MG63 (cell line): ENCODE results near the gene TMEM127. TPM values are rescaled to one million over a fixed set of nuclear protein-coding genes. Genes with fewer than 3 reads are reported as not detected.
"Not testable (repeated sequence)": the region's sequence is repeated elsewhere in the genome, so short reads cannot be mapped to it uniquely, and the experiment has no call there.

Experiments
- DNase-seq: peaks from one replicate; pipeline ENCODE4 v3.0.0-alpha.2; 2020
- H3K27me3 ChIP-seq: fragments of 250-450 bp; sonication (Bioruptor Pico); 2 replicates; pipeline ENCODE4 v1.5.1; 2020; ENCODE audit warnings: mild to moderate bottlenecking, moderate library complexity
- H3K36me3 ChIP-seq: fragments of 250-450 bp; sonication (Bioruptor Pico); 2 replicates; pipeline ENCODE4 v1.5.1; 2020; ENCODE audit warnings: mild to moderate bottlenecking, moderate library complexity
- H3K4me3 ChIP-seq: fragments of 250-450 bp; sonication (Bioruptor Pico); 2 replicates; pipeline ENCODE4 v1.5.1; 2020; ENCODE audit warnings: mild to moderate bottlenecking, moderate library complexity
- H3K9me3 ChIP-seq: fragments of 250-450 bp; sonication (Bioruptor Pico); 2 replicates; pipeline ENCODE4 v1.5.1; 2020; ENCODE audit warnings: mild to moderate bottlenecking, moderate library complexity
- total RNA-seq: library from RNA; depleted of rRNA; stranded (reverse); fragments of >200 nt; shearing (Covaris generic); gene quantifications from 2 replicates; pipeline ENCODE4 v1.2.3, GENCODE V29; 2014; ENCODE audit warnings: low replicate concordance

Gene TMEM127
- total RNA-seq, 1 experiment from 2014 or later = 7.3 TPM

DNA sequence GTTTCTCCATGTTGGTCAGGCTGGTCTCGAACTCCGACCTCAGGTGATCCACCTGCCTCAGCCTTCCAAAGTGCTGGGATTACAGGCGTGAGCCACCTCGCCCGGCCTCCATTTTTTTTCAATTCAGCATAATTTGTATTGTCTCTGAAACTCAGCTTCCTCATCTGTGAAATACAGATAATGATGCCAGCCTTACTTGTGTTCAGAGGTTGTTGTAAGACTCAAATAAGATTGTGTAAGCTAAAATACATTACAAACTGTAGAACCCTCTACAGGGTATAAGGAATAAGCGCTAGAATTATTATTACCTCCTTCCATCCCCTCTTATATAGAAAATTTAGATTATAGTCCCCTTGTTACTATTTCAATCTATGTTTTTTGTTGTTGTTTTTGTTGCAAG is 32.4 kb downstream of the TMEM127 start:
- Histone ChIP-seq H3K36me3 (no peaks in the 10 kb centered on the region), H3K27me3 (no peaks in the 10 kb centered on the region), H3K4me3 (no peak overlapping the region), H3K9me3 (no peaks in the 10 kb centered on the region)
- DNase-seq = no peak

DNA sequence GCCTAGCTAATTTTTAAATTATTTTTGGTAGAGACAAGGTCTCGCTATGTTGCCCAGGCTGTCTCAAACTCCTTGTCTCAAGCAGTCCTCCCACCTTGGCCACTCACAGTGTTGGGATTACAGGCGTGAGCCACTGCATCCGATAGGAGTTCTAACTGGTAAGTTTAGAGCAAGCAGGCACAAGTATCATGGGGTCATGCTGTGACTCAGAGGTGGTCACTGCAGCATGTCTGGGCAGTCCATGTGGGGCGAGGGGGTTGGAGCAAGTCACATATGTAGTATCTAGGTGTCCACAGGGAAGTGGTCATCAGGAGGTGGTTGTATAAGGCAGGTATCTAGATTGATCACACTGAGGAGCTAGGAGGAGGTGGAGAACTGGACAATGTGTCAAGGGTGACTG is 34.5 kb downstream of the TMEM127 start:
- Histone ChIP-seq H3K9me3 (no peaks in the 10 kb centered on the region), H3K27me3 (no peaks in the 10 kb centered on the region), H3K36me3 (no peaks in the 10 kb centered on the region), H3K4me3 (no peak overlapping the region)
- no peak for DNase-seq

DNA sequence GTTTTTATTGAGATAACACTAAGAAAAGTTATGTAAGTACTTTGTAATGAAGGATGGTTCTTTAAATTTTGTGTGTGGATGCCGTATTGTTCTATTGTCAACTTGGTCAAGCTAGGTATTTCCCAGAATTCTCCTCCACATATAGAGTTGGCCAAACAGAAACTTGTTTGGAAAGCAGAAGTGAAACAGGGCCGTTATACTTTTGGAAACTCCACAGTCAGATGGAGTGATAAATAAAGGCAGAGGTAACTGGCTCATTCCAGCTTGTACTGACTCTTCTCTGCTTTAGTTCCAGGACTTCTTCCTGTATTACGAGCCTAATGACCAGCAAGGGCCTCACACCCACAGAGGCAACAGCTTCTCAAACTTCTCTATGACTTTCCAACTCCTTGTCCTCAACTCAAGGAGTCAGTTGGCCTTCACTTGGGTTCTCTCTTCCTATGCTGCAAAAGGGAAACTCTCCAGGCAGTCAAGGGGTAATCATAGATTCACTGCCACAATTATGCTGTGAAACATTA is 40.7 kb downstream of the TMEM127 start:
- H3K27me3 ChIP-seq = no peaks in the 10 kb centered on the region
- H3K4me3 ChIP-seq = no peak overlapping the region
- no peaks in the 10 kb centered on the region for H3K9me3 ChIP-seq
- no peak for DNase-seq
- no peaks in the 10 kb centered on the region for H3K36me3 ChIP-seq

DNA sequence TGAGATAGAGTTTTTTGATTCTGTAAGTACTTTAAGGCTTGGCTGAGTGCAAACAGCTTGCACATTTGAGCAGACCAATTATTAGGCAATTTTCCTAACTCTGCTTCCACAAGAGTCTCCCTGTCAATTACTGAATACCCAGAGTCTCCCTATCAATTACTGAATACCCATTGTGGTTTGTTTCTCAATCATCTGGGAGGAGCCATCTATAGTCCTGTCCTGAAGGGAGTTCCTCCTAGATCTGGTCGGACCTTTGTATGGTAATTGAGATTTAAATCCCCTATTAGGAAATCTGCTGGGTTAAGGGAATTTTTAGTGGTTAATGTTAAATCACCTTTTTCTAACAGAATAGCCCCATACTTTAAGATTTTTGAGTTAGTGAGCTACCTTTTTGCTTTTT is 44.7 kb downstream of the TMEM127 start:
- H3K36me3 ChIP-seq, H3K9me3 ChIP-seq, DNase-seq, H3K27me3 ChIP-seq, H3K4me3 ChIP-seq: not testable (repeated sequence)

DNA sequence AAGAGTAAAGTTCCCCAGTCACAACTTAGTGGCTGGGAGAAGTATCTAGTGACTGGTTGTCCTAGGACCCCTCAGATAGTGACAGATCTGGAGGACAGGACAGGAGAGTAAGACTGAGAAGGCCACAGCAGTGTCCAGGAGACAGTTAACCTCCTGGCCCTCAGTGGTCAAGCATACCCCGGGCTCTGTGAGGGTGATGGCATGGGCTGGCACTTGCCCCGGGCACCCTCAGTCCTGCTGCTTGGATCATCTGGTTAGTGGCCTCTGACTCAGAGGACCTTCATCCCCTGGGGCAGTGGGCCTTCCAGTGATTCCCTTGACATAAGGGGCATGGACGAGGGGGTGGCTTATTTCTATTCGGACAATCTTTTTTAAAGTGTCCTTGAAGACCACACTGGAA is 45.8 kb downstream of the TMEM127 start:
- DNase-seq, H3K36me3 ChIP-seq, H3K27me3 ChIP-seq, H3K4me3 ChIP-seq, H3K9me3 ChIP-seq: not testable (repeated sequence)

DNA sequence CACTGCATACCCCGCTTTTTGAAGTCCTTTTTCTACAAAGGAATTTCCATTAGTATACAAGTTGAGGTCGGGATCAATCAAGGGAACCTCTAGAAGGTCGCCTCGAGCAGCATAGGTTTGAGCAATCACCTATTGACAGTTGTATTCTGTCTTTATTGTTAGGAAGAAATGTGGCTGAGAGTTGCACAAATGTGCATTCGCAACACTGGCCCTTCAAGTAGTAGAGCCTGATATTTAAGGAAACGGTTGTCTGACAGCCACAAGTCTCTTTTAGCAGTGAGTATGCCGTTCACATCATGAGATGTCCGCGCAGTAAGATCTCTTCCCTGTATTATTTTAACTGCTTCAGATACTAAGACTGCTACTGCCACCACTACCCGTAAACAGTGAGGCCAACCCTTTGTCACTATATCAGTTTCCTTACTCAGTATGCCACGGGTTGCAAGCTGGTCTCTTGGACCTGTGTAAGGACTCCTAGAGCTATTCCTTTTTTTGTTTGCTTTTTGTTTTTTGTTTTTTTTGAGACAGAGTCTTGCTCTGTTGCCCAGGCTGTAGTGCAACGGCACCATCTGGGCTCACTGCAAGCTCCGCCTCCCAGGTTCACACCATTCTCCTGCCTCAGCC is 47.2 kb downstream of the TMEM127 start:
- H3K4me3 ChIP-seq = no peak overlapping the region
- H3K9me3 ChIP-seq = no peaks in the 10 kb centered on the region
- no peak for DNase-seq
- H3K27me3 ChIP-seq = no peaks in the 10 kb centered on the region
- no peaks in the 10 kb centered on the region for H3K36me3 ChIP-seq

DNA sequence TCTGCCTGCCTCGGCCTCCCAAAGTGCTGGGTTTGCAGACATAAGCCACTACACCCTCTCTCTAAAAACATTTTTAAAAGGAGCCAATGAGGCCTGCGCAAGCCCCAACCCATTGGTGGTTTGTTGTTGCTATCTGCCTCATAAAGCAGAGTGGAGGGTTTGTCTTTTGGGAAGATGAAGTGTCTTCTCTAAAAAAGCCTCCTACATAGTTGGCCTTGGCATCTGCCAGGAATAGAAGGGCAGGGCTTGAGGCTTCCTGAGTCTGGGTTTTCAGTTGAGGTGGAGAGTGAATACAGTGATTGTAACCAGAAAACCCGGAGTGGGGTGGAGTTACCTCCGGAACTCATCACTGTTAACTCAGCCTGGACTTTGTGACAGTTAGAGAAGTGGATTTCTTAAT is 51.2 kb downstream of the TMEM127 start:
- no peaks in the 10 kb centered on the region for H3K9me3 ChIP-seq
- no peak for DNase-seq
- H3K27me3 ChIP-seq = no peaks in the 10 kb centered on the region
- H3K4me3 ChIP-seq = no peak overlapping the region
- H3K36me3 ChIP-seq = no peaks in the 10 kb centered on the region

DNA sequence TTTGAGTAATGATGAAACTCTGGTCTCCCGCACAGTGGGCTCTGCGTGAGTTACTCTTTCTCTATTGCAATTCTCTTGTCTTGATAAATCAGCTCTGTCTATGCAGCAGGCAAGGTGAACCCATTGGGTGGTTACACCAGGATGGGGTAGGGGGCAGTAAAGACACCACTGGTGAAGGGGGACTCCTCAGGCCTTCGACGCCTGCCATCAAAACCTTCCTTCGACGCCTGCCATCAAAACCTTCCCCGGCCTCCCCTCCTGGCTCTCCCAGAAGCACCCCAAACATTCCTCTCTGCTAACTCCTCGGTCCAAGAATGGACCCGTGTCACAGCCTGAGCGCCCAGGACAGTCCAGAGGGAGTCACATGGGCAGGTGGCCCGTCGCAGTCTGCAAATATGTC is 52.4 kb downstream of the TMEM127 start:
- Histone ChIP-seq H3K27me3 (no peaks in the 10 kb centered on the region), H3K4me3 (no peak overlapping the region), H3K36me3 (peaks cover 2% of the 10 kb centered on the region; the same call in 1 of the 2 replicates), H3K9me3 (no peaks in the 10 kb centered on the region)
- DNase-seq = no peak

DNA sequence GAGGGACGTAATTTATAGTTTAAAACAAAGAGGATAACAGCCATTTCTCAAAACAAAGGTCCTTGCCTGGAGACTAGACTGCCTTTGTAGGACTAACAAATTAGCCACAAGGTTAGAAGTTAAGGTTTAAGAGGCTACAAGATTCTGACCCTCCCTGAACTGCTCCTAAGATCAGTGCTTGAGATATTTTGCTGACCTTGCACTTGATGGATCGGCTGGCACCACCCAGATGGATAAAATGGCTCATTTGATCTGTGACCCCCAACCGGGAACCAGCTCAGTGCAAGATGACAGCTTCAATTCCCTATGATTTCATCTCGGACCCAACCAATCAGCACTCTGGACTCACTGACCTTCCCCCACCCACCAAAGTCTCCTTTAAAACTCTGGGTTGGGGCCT is 53.5 kb downstream of the TMEM127 start:
- Histone ChIP-seq H3K4me3 (no peak overlapping the region), H3K27me3 (no peaks in the 10 kb centered on the region), H3K9me3 (no peaks in the 10 kb centered on the region), H3K36me3 (peaks cover 2% of the 10 kb centered on the region; the same call in 1 of the 2 replicates)
- no peak for DNase-seq

DNA sequence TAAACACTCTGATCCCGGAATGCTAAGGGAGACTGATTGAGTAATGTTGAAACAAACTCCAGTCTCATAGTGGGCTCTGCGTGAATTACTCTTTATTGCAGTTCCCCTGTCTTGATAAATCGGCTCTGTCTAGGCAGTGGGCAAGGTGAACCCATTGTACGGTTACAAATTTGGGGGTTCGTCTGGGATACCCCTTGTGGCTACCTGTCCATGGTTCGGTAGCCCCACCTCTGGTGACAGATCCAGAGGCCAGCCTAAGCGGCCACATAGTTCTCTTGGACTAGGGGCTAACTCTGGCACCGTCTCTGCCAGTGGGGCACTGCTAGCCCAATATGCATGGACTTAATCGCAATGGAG is 56.1 kb downstream of the TMEM127 start:
- Histone ChIP-seq H3K36me3 (peaks cover 2% of the 10 kb centered on the region; the same call in 1 of the 2 replicates), H3K4me3 (peak overlapping the region; percentile 93), H3K9me3 (no peaks in the 10 kb centered on the region), H3K27me3 (no peaks in the 10 kb centered on the region)
- no peak for DNase-seq

DNA sequence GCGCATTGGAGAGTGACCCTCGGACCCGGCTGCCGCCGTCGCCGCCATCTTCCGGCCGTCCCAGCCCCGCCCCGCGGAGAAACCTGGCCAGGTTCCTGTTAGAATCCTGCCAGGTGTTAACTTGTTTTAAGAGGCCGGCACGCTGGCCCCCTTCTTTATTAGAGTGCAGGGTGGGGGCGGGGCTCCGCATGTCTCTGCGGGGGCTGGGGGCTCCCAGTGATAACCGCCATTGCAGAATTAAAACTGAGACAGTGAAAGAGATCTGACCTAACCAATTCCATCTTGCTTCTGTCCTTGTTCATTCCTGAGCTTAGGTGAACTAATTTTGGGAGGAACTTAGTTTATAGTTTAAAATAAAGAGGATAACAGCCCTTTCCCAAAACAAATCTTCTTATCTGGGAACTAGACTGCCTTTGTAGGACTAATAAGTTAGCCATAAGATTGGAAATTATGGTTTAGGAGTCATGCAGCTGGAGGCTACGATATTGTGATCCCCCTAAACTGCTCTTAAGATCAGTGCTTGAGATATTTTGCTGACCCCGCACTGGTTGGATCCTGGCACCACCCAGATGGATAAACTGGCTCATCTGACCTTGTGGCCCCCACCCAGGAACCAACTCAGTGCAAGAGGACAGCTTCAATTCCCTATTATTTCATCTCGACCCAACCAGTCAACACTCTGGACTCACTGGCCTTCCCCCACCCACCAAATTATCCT is 56.6 kb downstream of the TMEM127 start:
- Histone ChIP-seq H3K36me3 (peaks cover 2% of the 10 kb centered on the region; the same call in 1 of the 2 replicates), H3K9me3 (no peaks in the 10 kb centered on the region), H3K4me3 (peak overlapping the region; percentile 93), H3K27me3 (no peaks in the 10 kb centered on the region)
- no peak for DNase-seq

DNA sequence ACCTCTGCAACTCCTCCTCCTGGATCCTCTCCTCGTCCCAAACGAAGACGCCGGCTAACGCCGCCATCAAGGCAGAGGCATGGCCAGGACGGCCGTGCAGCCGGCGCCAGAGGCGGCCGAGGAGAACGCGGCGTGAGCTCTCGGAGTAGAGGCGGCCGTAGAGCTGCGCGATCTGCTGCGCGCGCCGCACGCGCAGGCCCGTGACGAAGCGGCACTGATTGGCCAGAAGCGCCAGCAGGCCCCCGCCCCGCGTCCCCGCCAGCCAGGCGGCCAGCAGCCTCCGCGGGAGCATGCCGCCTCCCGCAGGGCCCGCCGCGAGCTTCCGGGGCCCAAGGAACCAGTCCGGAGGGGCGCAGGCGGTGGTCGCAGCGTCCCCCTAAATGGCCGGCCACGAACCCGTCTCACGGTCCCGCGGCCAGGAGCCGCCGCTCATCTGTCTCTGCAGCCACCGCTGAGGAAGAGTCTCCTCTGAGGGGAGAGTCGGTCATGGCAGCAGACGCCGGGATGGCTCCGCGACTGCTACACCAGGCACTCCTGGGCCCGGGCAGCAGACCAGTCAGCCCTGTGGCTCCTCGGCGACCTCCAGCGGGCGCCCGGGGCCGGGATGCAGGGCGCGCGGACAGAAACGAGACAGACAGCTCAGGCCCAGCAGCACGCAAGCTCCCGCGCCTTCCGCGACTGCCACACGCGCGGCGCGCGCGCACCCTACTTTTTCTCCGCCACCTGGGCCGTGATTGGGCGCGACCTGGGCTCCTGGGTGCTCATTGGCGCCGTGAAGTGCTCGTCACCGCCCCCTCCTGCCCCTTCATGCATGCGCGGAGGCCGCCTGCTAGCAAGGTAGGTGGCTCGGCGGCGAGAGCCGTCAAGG is 57.4 kb downstream of the TMEM127 start, which contains the start of gene STARD7:
Gene STARD7, minus strand, starts transcription at position 685 of the 868 bp plus-strand sequence. Its CDS starts 393 bp downstream, at position 292.
- Histone ChIP-seq H3K36me3 (peaks cover 2% of the 10 kb centered on the region; the same call in 1 of the 2 replicates), H3K27me3 (no peaks in the 10 kb centered on the region), H3K4me3 (peak within 1 kb of the TSS; percentile 93), H3K9me3 (no peaks in the 10 kb centered on the region)
- DNase-seq = peak; percentile 99

DNA sequence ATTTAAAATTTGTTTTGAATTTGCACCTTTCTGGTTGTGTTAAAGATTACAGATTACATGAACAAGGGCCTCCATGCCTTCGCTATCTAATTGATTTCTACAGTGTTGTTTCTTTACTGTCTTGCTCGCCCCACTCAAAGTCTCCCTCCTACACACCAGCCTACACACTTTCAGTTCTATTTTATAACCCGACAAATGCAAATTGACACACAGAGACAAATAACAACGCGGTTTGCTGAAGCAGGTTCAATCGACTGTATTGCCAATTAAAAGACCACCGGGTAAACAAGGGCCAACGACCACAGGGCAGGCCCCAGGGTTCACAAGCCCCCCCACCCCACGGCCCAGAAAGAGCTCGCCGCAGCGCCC is 58.0 kb downstream of the TMEM127 start:
- Histone ChIP-seq H3K27me3 (no peaks in the 10 kb centered on the region), H3K9me3 (no peaks in the 10 kb centered on the region), H3K36me3 (peaks cover 7% of the 10 kb centered on the region), H3K4me3 (peak overlapping the region; percentile 93)
- no peak for DNase-seq

DNA sequence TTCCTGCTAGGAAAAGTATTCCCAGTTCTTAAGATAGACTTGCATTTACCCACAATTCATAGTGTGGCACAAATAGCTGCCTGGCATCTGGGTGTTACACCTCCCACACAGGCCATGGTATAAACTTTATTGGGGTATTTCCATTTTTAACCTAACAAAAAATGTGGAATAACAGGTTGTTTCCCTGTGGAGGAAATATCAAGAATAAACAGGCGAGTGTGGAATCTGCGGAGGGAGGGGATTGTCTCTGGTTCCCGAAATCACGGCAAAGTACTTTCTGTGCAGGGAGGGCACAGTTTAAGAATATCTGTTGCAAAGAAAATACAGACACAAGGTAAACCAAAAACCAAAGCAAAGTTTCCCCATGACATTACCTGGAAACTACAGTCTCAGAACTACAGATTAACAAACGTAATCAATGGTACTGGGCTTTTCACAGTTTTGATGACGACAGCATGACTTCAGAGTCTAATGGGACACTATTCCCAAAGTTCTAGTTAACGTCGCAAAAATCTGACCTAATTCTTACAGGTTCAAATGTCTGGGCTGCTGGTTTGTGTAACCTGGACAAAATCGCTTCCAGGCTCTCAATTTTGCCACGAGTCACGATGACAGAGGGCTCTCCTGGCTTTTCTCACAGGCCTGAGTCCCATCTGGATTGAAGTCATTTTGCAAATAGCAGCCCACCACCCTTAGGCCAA is 58.6 kb downstream of the TMEM127 start:
- peak overlapping the region; percentile 93 for H3K4me3 ChIP-seq
- peaks cover 13% of the 10 kb centered on the region for H3K36me3 ChIP-seq
- no peaks in the 10 kb centered on the region for H3K9me3 ChIP-seq
- H3K27me3 ChIP-seq = no peaks in the 10 kb centered on the region
- no peak for DNase-seq

DNA sequence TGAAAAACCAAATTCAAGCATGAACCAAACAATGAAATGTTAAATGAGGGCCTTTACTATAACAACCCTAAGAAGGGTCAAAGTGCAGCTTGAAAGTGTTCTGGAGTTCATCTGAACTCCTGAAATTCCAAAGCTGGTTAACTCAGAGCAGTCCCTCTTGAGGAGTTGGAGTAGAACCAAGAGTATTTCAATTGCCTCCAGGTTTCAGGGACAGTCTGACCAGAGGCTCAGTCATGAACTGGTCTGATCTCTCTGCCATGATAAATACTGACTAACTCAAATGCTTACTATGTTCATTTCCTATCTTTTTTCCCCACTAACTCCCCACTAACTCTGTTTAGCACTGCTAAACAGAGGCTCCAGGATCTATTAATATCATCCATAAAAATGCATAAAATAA is 59.9 kb downstream of the TMEM127 start:
- Histone ChIP-seq H3K9me3 (no peaks in the 10 kb centered on the region), H3K36me3 (peaks cover 13% of the 10 kb centered on the region), H3K4me3 (peak overlapping the region; percentile 5), H3K27me3 (no peaks in the 10 kb centered on the region)
- DNase-seq = peak; percentile 43

DNA sequence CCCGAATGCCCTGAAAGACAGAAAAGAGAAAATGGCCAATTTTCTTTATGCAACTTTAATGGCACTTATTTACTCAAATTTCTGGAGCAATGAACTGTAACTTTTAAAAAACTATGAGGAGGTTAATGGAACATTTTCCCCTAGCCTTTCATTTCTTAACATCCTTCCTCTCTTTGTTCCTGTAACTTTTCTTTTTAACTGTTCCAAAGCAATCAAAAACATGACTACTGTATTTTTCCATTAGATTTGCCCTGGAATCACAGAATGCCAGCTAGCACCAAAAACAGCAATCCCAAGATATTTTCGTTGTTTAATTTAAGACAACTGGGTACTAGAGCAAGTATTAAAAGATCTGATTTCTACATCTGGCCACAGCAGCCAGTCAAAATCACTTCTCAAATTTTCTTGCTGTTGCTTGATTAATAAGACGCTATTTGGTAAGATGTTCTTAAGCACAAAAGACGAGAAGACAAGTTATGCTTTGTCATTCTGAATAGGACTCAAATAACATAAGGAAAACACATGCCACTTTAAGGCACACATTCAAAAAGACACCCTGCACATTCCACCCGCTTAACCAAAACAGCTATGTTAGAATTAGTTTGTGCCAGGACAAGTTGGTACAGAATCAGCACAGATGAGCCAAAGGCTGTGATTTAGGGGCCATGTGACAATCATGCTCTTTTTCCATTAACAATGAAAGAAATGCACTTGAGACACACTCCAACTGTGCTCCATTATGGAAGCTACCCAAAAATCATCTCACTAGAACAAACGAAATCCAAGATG is 60.8 kb downstream of the TMEM127 start:
- no peak for DNase-seq
- H3K4me3 ChIP-seq = peak overlapping the region; percentile 5; the same call in 1 of the 2 replicates
- peaks cover 13% of the 10 kb centered on the region for H3K36me3 ChIP-seq
- no peaks in the 10 kb centered on the region for H3K27me3 ChIP-seq
- no peaks in the 10 kb centered on the region for H3K9me3 ChIP-seq
